GM21576 (cell line): ENCODE measurements around the gene NCOR1.

Experiments used
- ATAC-seq: cut with Tn5 transposase; IDR thresholded peaks from one replicate; pipeline ENCODE4 v1.9.1; 2021; ENCODE audit warnings: mild to moderate bottlenecking, moderate library complexity; ENCODE audit not compliant: unreplicated experiment

NCOR1 gene

GRCh38 chr17:15981646-15982580, 233.4 kb downstream of the NCOR1 start:
- no peak for ATAC-seq

- ATAC-seq: peak; percentile 77
Observed at GRCh38 chr17:15981208-15981607, 234.1 kb downstream of the NCOR1 start.
